H1 (cell line): ENCODE results near the gene RRBP1. TPM values are rescaled to one million over a fixed set of nuclear protein-coding genes. Genes with fewer than 3 reads are reported as not detected.

Experiments used
- CTCF ChIA-PET: fragments of 300-600 bp; sonication (Branson Sonifier 250); formaldehyde crosslinking; loops from one replicate; lab custom pipeline; 2021; ENCODE audit not compliant: partially characterized antibody; lab: Charles Lee
- POLR2A ChIA-PET: fragments of 300-600 bp; sonication (Branson Sonifier 250); formaldehyde crosslinking; loops from one replicate; lab custom pipeline; 2021; ENCODE audit warnings: inconsistent platforms; ENCODE audit not compliant: partially characterized antibody; lab: Charles Lee
- DNase-seq, 2 experiments: peaks; one replicate each; pipeline versions ENCODE4 v3.0.0 to v3.0.0-alpha.2; 2010 to 2022; ENCODE audit warnings: low spot score in 2 of 2, low read depth in 1 of 2, mixed read lengths in 1 of 2
- FAIRE-seq: peaks from 2 replicates; lab custom pipeline; 2011; peaks lifted over from hg19 to GRCh38; lab: Jason Lieb, UNC
- H2AFZ ChIP-seq: 2 replicates; pipeline ENCODE4 v1.8.1; 2012; ENCODE audit warnings: low read length, inconsistent platforms
- H2AK5ac ChIP-seq: 2 replicates; pipeline ENCODE4 v1.6.1; 2013; ENCODE audit warnings: low read depth, low read length
- H2BK120ac ChIP-seq: replicated peaks from 2 replicates; pipeline ENCODE3; 2013; ENCODE audit warnings: low read depth, low read length, inconsistent platforms
- H2BK12ac ChIP-seq: 2 replicates; pipeline ENCODE4 v1.6.1; 2013; ENCODE audit warnings: low read depth, low read length
- H2BK15ac ChIP-seq: 2 replicates; pipeline ENCODE4 v1.6.1; 2013; ENCODE audit warnings: low read length
- H2BK20ac ChIP-seq: 2 replicates; pipeline ENCODE4 v1.6.1; 2013; ENCODE audit warnings: low read length
- H2BK5ac ChIP-seq: 2 replicates; pipeline ENCODE4 v1.6.1; 2013; ENCODE audit warnings: low read depth, low read length
- H3K14ac ChIP-seq: 2 replicates; pipeline ENCODE4 v1.6.1; 2013; ENCODE audit warnings: inconsistent platforms; ENCODE audit not compliant: insufficient read length
- H3K18ac ChIP-seq: 2 replicates; pipeline ENCODE4 v1.6.1; 2013; ENCODE audit warnings: low read length; ENCODE audit errors: extremely low read depth
- H3K23ac ChIP-seq: 2 replicates; pipeline ENCODE4 v1.6.1; 2013; ENCODE audit warnings: inconsistent platforms; ENCODE audit not compliant: insufficient read length
- H3K23me2 ChIP-seq: 2 replicates; pipeline ENCODE4 v1.6.1; 2013; ENCODE audit warnings: low read depth, low read length
- H3K27ac ChIP-seq: 2 replicates; pipeline ENCODE4 v1.6.1; 2011; ENCODE audit warnings: low read depth, low read length, inconsistent platforms
- H3K27me3 ChIP-seq, 4 experiments: replicated peaks in 1 of 4; 1 replicate in 1 of 4; 2 replicates in 3 of 4; pipeline versions ENCODE4 v1.6.1 to v1.8.1; 2011 to 2013; ENCODE audit warnings: low read length in 3 of 4, mild to moderate bottlenecking in 3 of 4, inconsistent platforms in 2 of 4, mixed read lengths in 2 of 4, moderate library complexity in 1 of 4; ENCODE audit not compliant: control insufficient read depth in 3 of 4, insufficient read depth in 3 of 4; ENCODE audit errors: extremely low read depth in 1 of 4
- H3K36me3 ChIP-seq, 4 experiments: 2 replicates each; pipeline versions ENCODE4 v1.6.1 to v1.8.1; 2011 to 2013; ENCODE audit warnings: mild to moderate bottlenecking in 4 of 4, low read length in 3 of 4, moderate library complexity in 2 of 4, control low read depth in 1 of 4, inconsistent platforms in 1 of 4; ENCODE audit not compliant: insufficient read depth in 4 of 4, control insufficient read depth in 2 of 4
- H3K4ac ChIP-seq: replicated peaks from 2 replicates; pipeline ENCODE3; 2013; ENCODE audit warnings: low read length, low read depth, mixed read lengths, inconsistent platforms; ENCODE audit not compliant: insufficient read length
- H3K4me1 ChIP-seq, 4 experiments: replicated peaks in 1 of 4; 1 replicate in 1 of 4; 2 replicates in 3 of 4; pipeline versions ENCODE4 v1.6.1 to v1.8.1; 2011 to 2013; ENCODE audit warnings: low read length in 3 of 4, inconsistent platforms in 2 of 4, mixed read lengths in 1 of 4; ENCODE audit not compliant: insufficient read depth in 4 of 4, control insufficient read depth in 3 of 4
- H3K4me2 ChIP-seq, 2 experiments: 2 replicates each; pipeline versions ENCODE4 v1.6.1 to v1.8.1; 2011 to 2013; ENCODE audit warnings: low read depth in 2 of 2, low read length in 2 of 2, control low read depth in 1 of 2, inconsistent platforms in 1 of 2, mild to moderate bottlenecking in 1 of 2; ENCODE audit not compliant: insufficient read depth in 1 of 2
- H3K4me3 ChIP-seq, 4 experiments: fragments of 200-600, 300-600 bp in 1 of 4; sonication (generic), shearing (Covaris generic), sonication (Bioruptor Twin) in 1 of 4; 2 replicates each; pipeline versions ENCODE4 v1.5.1 to v1.8.1; 2011 to 2016; ENCODE audit warnings: low read length in 4 of 4, low read depth in 3 of 4, control low read depth in 2 of 4, inconsistent platforms in 2 of 4, mild to moderate bottlenecking in 2 of 4, mixed read lengths in 1 of 4, moderate library complexity in 1 of 4; ENCODE audit not compliant: insufficient read depth in 2 of 4; ENCODE audit errors: extremely low read depth in 1 of 4
- H3K56ac ChIP-seq: replicated peaks from 2 replicates; pipeline ENCODE3; 2013; ENCODE audit warnings: low read depth, mild to moderate bottlenecking, mixed read lengths, low read length, inconsistent platforms; ENCODE audit not compliant: insufficient read length
- H3K79me1 ChIP-seq: 2 replicates; pipeline ENCODE4 v1.6.1; 2013; ENCODE audit warnings: low read depth, low read length, control low read depth
- H3K79me2 ChIP-seq, 2 experiments: 2 replicates each; pipeline versions ENCODE4 v1.6.1 to v1.8.1; 2012 to 2013; ENCODE audit warnings: low read length in 2 of 2, mild to moderate bottlenecking in 2 of 2, inconsistent platforms in 1 of 2; ENCODE audit not compliant: insufficient read depth in 2 of 2, control insufficient read depth in 1 of 2
- H3K9ac ChIP-seq, 4 experiments: replicated peaks in 1 of 4; 1 replicate in 1 of 4; 2 replicates in 3 of 4; pipeline versions ENCODE4 v1.6.1 to v1.8.1; 2011 to 2013; ENCODE audit warnings: low read depth in 3 of 4, low read length in 3 of 4, control low read depth in 2 of 4, mild to moderate bottlenecking in 2 of 4, moderate library complexity in 2 of 4, inconsistent platforms in 1 of 4; ENCODE audit errors: extremely low read depth in 1 of 4
- H3K9me3 ChIP-seq, 2 experiments: 2 replicates each; pipeline versions ENCODE4 v1.6.1 to v1.8.1; 2012 to 2013; ENCODE audit warnings: mild to moderate bottlenecking in 2 of 2, moderate library complexity in 2 of 2, control low read depth in 1 of 2, inconsistent platforms in 1 of 2, low read depth in 1 of 2, low read length in 1 of 2, mixed read lengths in 1 of 2; ENCODE audit not compliant: insufficient read depth in 2 of 2
- H4K20me1 ChIP-seq, 2 experiments: replicated peaks in 1 of 2; 2 replicates each; pipeline versions ENCODE3 to v1.8.1; 2011 to 2013; ENCODE audit warnings: inconsistent platforms in 2 of 2, low read length in 2 of 2, mild to moderate bottlenecking in 1 of 2; ENCODE audit not compliant: insufficient read depth in 2 of 2, control insufficient read depth in 1 of 2
- H4K5ac ChIP-seq: 2 replicates; pipeline ENCODE4 v1.6.1; 2013; ENCODE audit warnings: low read length, low read depth, mixed read lengths, inconsistent platforms; ENCODE audit not compliant: insufficient read length
- H4K8ac ChIP-seq: 2 replicates; pipeline ENCODE4 v1.8.0; 2013; ENCODE audit warnings: mild to moderate bottlenecking, moderate library complexity, low read length, inconsistent platforms; ENCODE audit not compliant: insufficient read depth; ENCODE audit errors: extremely low read depth
- H4K91ac ChIP-seq: replicated peaks from 2 replicates; pipeline ENCODE3; 2013; ENCODE audit warnings: low read length, mixed read lengths, inconsistent platforms; ENCODE audit not compliant: insufficient read length
- RAD21 ChIP-seq, 2 experiments: IDR thresholded peaks in 1 of 2; conservative IDR thresholded peaks in 1 of 2; 2 replicates each; pipeline ENCODE4 v1.6.1; 2011; ENCODE audit warnings: low read depth in 2 of 2, low read length in 2 of 2, improper control_type of control experiment in 1 of 2, inconsistent platforms in 1 of 2, mild to moderate bottlenecking in 1 of 2, moderate library complexity in 1 of 2
- RXRA ChIP-seq: IDR thresholded peaks from 2 replicates; pipeline ENCODE4 v1.6.1; 2011; ENCODE audit warnings: low read depth, mild to moderate bottlenecking, low read length, moderate library complexity; ENCODE audit not compliant: insufficient read depth
- SIN3A ChIP-seq, 2 experiments: IDR thresholded peaks in 1 of 2; conservative IDR thresholded peaks in 1 of 2; 2 replicates each; pipeline ENCODE4 v1.6.1; 2011 to 2012; ENCODE audit warnings: low read length in 2 of 2, improper control_type of control experiment in 1 of 2, low read depth in 1 of 2, mild to moderate bottlenecking in 1 of 2
- WGBS, 2 experiments: shearing (Covaris generic) in 1 of 2; methylation state at CpG; one replicate each; pipeline versions ENCODE4 v1.1.6 to v1.1.7; 2013 to 2015; ENCODE audit warnings: low lambda C conversion rate in 2 of 2, mixed read lengths in 2 of 2, inconsistent platforms in 1 of 2, low coverage in 1 of 2, missing lambda C conversion rate in 1 of 2; ENCODE audit not compliant: insufficient replicate concordance in 2 of 2, insufficient coverage in 1 of 2, insufficient read length in 1 of 2; ENCODE audit errors: extremely low coverage in 1 of 2, missing lambda C conversion rate in 1 of 2; 5-methylcytosine and 5-hydroxymethylcytosine counted together
- polyA plus RNA-seq, 7 experiments: library from polyadenylated mRNA; depleted of rRNA in 3 of 7; stranded (reverse) in 5 of 7; unstranded in 2 of 7; fragments of >200 nt in 5 of 7; fragments of 200-250 nt in 2 of 7; gene quantifications; 1 replicate in 5 of 7; 2 replicates in 1 of 7; 4 replicates in 1 of 7; pipeline versions ENCODE4 v1.2.1 to v1.2.3, GENCODE V29; 2011 to 2013; ENCODE audit warnings: missing spikeins in 2 of 7, mixed read lengths in 2 of 7
- total RNA-seq: library from RNA; stranded (reverse); fragmentation: NEBNext Ultra II Directional; extraction: Animal tissue kit (Norgen Biotek cat#: 25700); gene quantifications from 2 replicates; pipeline ENCODE4 v1.2.1, GENCODE V29; 2021
- TF ChIP-seq, protein P1 (sequence below), 3 experiments: IDR thresholded peaks; 1 replicate in 2 of 3; 2 replicates in 1 of 3; pipeline versions ENCODE4 v1.5.1 to v1.6.1; 2011; ENCODE audit warnings: low read length in 3 of 3, mild to moderate bottlenecking in 3 of 3, inconsistent platforms in 2 of 3, low read depth in 1 of 3, moderate library complexity in 1 of 3; ENCODE audit not compliant: insufficient read depth in 1 of 3; ENCODE audit errors: control extremely low read depth in 1 of 3
- TF ChIP-seq, protein P2 (sequence below): IDR thresholded peaks from 2 replicates; pipeline ENCODE4 v1.6.1; 2012; ENCODE audit warnings: inconsistent platforms

Gene RRBP1
- total and polyA plus RNA-seq, 2 of the 8 experiments (the other 6 are each of a cell fraction or from before 2014, with no cell fraction given): 15.9 to 157 TPM

DNA sequence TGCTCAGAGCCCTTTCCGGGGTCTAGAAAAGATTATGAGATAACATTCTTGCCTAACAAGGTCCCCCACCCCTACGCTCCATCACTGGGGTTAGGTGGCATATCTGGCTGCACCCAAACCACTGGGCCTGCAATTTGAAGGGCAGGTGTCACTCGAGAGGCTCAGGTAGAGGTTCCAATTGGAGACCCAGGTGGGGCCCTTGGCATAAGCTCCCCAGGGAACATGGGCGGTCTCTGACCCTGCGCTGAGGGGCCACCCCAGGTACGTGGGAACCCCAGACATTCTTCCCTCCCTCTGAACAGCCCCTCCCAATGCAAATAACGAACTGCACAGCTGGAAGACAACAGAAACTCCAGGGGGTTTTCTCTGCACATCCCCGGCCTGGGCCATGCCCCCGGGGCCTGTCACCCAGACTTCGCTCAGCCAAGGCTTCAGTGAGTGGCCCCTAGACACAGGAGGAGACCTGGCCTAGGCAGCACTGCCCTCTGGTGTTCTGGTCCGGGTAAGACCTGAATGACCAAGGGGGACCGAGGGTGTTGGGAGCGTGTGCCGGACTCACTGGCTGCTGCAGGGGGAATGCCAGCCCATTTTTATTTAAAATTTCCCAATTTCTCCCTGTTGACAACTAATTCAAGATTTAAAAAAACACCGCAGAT, 64.7 kb downstream of the RRBP1 start:
- FAIRE-seq (no peak), DNase-seq (peak in 1 of 2 experiments; percentile 88)
- Histone ChIP-seq H2AFZ (no peak overlapping the region), H3K18ac (no peak overlapping the region), H3K27ac (no peak overlapping the region), H3K23me2 (no peaks in the 10 kb centered on the region), H2BK120ac (no peak overlapping the region), H3K4me2 (no peak overlapping the region), H2BK12ac (no peak overlapping the region), H3K14ac (no peak overlapping the region), H2AK5ac (no peak overlapping the region), H3K4me3 (no peak overlapping the region), H4K20me1 (peaks cover 4 to 6% of the 10 kb centered on the region in 2 experiments), H4K5ac (no peak overlapping the region), H3K4ac (no peak overlapping the region), H3K9me3 (no peaks in the 10 kb centered on the region), H4K91ac (no peak overlapping the region), H2BK5ac (no peak overlapping the region), H3K27me3 (no peaks in the 10 kb centered on the region), H3K79me2 (no peaks in the 10 kb centered on the region), H4K8ac (no peak overlapping the region; the same call in 1 of the 2 replicates), H3K79me1 (no peaks in the 10 kb centered on the region), H3K23ac (no peak overlapping the region), H2BK20ac (no peak overlapping the region), H3K9ac (no peak overlapping the region), H3K4me1 (peaks cover 0 to 2% (median 0%) of the 10 kb centered on the region in 4 experiments; a peak in 2 of 7 replicates), H2BK15ac (no peak overlapping the region), H3K56ac (no peak overlapping the region), H3K36me3 (peaks cover 5 to 48% (median 26%) of the 10 kb centered on the region in 4 experiments)
- WGBS, 2 experiments: 82% methylated on average over 15 of the region's 15 CpGs; no CpG with 5 or more reads in 1 of the 2 experiments
- POLR2A ChIA-PET: interaction anchor here (0.9 to 2.0 kb wide), 3 partner anchors 10 to 111 kb away, joined by 3 to 4 read pairs (median 4); no protein-coding TSS in a partner anchor
- CTCF ChIA-PET: interaction anchor here (0.5 to 10.0 kb wide), 49 partner anchors 11 to 378 kb away, joined by 3 to 114 read pairs (median 4); partner anchors contain the start of genes BFSP1 and DSTN
- peak in 1 of 2 experiments; percentile 56; a peak in 1 of 4 replicates for TF ChIP-seq SIN3A (conservative IDR thresholded peaks at IDR 0.05 in 1 of 2, IDR thresholded peaks at IDR 0.05 in 1 of 2; ENCODE audit: low read depth in 1 of 2, low read length in 2 of 2)
- TF ChIP-seq, protein P1, sequence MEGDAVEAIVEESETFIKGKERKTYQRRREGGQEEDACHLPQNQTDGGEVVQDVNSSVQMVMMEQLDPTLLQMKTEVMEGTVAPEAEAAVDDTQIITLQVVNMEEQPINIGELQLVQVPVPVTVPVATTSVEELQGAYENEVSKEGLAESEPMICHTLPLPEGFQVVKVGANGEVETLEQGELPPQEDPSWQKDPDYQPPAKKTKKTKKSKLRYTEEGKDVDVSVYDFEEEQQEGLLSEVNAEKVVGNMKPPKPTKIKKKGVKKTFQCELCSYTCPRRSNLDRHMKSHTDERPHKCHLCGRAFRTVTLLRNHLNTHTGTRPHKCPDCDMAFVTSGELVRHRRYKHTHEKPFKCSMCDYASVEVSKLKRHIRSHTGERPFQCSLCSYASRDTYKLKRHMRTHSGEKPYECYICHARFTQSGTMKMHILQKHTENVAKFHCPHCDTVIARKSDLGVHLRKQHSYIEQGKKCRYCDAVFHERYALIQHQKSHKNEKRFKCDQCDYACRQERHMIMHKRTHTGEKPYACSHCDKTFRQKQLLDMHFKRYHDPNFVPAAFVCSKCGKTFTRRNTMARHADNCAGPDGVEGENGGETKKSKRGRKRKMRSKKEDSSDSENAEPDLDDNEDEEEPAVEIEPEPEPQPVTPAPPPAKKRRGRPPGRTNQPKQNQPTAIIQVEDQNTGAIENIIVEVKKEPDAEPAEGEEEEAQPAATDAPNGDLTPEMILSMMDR (IDR thresholded peaks at IDR 0.05; ENCODE audit: control extremely low read depth in 1 of 3, insufficient read depth in 1 of 3, low read depth in 1 of 3, low read length in 3 of 3): peak; percentile 84 to 95 (median 92)
- TF ChIP-seq, protein P2, sequence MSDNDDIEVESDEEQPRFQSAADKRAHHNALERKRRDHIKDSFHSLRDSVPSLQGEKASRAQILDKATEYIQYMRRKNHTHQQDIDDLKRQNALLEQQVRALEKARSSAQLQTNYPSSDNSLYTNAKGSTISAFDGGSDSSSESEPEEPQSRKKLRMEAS: 0 out of 2 replicates have a peak, but pooled peaks have one; percentile 25
- TF ChIP-seq RAD21 (IDR thresholded peaks at IDR 0.05 in 1 of 2, conservative IDR thresholded peaks at IDR 0.05 in 1 of 2; ENCODE audit: low read depth in 2 of 2, low read length in 2 of 2): peak; percentile 98 to 99
- no peak for TF ChIP-seq RXRA
